GM12872 (cell line): ENCODE data around the gene DCAF5.

Experiments used
- CTCF ChIP-seq: IDR thresholded peaks from 3 replicates; pipeline ENCODE4 v1.5.1; 2011; ENCODE audit warnings: low read depth, mild to moderate bottlenecking, low read length, moderate library complexity; ENCODE audit not compliant: insufficient read depth

The DCAF5 gene

DNA sequence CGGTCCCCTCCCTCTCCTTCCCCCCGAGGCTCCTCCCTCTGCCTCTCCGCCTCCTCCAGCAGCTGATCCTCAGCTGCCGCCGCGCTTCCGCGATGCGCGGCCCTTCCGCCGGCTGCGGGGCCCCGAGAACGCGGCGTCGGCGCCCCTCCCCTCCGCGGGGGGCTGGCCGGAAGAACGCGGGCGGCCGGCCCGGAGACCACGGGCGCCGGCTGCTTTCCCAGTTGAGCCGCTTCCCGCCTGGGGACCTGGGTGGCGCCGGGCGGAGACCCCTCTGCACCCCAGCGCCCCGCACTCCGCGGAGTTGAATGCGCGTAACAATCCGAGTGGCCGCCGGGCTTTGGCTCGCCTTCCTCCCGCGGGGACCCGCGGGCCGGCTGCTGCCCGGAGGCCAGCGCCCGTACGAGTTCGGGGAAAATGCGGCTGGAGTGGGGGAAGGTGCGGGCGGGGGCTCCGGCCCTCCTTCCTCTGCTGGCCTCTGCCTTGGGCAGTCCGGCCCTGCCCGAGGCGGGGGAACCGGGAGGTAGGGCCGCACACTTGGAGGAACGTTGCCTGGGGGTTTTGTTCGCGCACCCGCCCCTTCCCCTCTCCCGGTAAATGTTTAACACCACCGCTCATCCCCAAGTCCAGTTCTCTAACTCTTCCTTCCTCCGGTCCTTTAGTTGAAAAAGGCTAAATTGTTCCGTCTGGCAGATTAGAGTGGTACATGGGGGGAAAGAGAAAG lies 393 bp upstream of the DCAF5 start:
- no peak for TF ChIP-seq CTCF

DNA sequence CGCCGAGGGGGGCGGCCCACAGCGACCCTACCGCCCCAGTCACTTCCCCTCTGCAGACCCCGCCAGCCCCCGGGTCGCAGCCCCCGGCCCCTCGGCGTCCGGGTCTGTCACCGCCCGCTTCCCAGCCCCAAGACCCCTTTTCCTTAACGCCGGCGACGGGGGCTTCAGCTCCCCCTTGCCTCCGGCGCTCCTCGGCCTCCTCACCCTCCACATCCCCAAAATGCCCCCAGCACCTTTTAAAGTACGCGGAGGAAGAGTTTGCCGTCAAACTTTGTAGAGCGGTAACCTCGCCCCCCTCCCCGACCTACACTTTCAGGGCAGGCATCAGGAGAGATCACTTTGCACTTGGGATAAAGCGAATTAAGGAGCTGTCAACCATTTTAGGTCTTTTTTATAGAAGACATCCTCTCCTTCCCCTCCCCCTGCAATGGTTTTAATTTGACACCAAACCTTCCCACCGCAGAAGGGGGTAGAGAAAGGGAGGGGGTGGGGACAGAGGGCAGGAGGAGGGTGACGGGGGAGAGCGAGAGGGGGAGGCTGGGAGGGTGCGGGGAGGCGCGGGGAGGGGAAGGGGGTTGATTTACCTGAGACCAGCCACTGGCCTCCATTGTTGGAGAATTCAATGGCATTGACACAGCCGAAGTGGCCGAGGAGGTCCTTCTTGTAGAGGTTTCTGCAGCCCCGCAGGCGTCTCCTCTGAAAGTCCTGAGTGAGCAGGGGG lies 578 bp downstream of the DCAF5 start:
- no peak for TF ChIP-seq CTCF

GRCh38 chr14:69151458-69152180 lies 1.3 kb downstream of the DCAF5 start:
- peak; percentile 60; the same call in 2 of the 3 replicates for TF ChIP-seq CTCF

GRCh38 chr14:69149461-69150244 lies 3.3 kb downstream of the DCAF5 start:
- TF ChIP-seq CTCF, result no peak

DNA sequence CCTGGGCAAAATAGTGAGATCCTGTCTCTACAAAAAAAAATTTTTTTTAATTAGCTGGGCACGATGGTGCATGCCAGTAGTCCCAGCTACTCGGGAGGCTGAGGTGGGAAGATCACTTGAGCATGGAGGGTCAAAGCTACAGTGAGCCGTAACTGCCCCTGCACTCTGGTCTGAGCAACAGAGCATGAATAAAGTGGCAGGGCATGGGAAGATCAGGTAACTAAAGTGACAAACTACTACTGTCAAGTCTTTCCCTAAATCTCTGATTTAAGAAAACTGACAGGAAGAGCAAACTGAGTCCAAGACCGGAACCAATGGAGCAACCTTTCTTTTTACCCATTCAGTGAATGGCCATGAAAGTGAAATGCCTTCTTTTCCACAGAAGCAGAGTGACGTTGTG lies 10.8 kb downstream of the DCAF5 start:
- no peak for TF ChIP-seq CTCF

GRCh38 chr14:69141550-69141949 lies 11.4 kb downstream of the DCAF5 start:
- TF ChIP-seq CTCF, result no peak

DNA sequence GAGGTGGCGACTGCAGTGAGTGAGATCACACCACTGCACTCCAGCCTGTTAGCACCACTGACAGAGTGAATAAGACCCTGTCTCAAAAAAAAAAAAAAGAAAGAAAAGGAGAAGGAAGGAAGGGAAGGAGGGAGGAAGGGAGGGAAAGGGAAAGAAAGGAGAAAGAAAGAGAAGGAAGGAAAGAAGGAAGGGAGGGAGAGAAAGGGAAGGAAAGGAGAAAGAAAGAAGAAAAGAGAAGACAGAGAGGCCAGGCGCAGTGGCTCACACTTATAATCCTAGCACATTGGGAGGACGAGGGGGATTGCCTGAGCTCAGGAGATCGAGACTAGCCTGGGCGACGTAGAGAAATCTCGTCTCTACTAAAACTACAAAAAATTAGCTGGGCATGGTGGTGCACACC lies 13.2 kb downstream of the DCAF5 start:
- TF ChIP-seq CTCF, result no peak
